Stimulated activated naive B cell treated with anti-CD40 and anti-IgM and Interleukin-4, amounts not matched to agents 10 μg/mL and 1 μg/mL and 100 μg/mL, for 72 hours (primary cell): ENCODE results near the gene BOK.

Source experiments
- ATAC-seq, 2 donors: fragments of 150-1000 bp; cut with Tn5 transposase; replicated peaks; 2 replicates each; pipeline ENCODE4 v1.10.0; 2021; ENCODE audit warnings: moderate library complexity in 1 of 2
- DNase-seq: peaks from one replicate; pipeline ENCODE4 v3.0.0; 2021
- H3K27ac Mint-ChIP-seq: one replicate; pipeline ENCODE4 v1.8.0; 2022; ENCODE audit warnings: mild to moderate bottlenecking, mixed read lengths
- H3K27me3 Mint-ChIP-seq, 2 donors: one replicate each; pipeline ENCODE4 v1.8.0; 2022; ENCODE audit warnings: mixed read lengths in 2 of 2
- H3K36me3 Mint-ChIP-seq, 2 donors: one replicate each; pipeline ENCODE4 v1.8.0; 2022; ENCODE audit warnings: mixed read lengths in 2 of 2, mild to moderate bottlenecking in 1 of 2
- H3K4me1 Mint-ChIP-seq, 2 donors: one replicate each; pipeline ENCODE4 v1.8.0; 2022; ENCODE audit warnings: mixed read lengths in 2 of 2, mild to moderate bottlenecking in 1 of 2
- H3K4me3 Mint-ChIP-seq, 2 donors: one replicate each; pipeline ENCODE4 v1.8.0; 2022; ENCODE audit warnings: mild to moderate bottlenecking in 2 of 2, mixed read lengths in 2 of 2, moderate library complexity in 1 of 2
- H3K9me3 Mint-ChIP-seq, 2 donors: one replicate each; pipeline ENCODE4 v1.8.0; 2022; ENCODE audit warnings: mixed read lengths in 2 of 2, mild to moderate bottlenecking in 1 of 2

Gene BOK

GRCh38 chr2:241603686-241604085 lies 45.1 kb downstream of the BOK start:
- no peaks in the 10 kb centered on the region for H3K27me3 Mint-ChIP-seq

GRCh38 chr2:241606186-241606585 lies 47.6 kb downstream of the BOK start:
- no peaks in the 10 kb centered on the region for H3K27me3 Mint-ChIP-seq
- ATAC-seq: no peak

More at GRCh38 chr2:241603686-241604085, 45.1 kb downstream of the BOK start:
- H3K4me3 Mint-ChIP-seq: no peak overlapping the region
- peaks cover 41 to 51% of the 10 kb centered on the region in 2 donors for H3K36me3 Mint-ChIP-seq
- no peaks in the 10 kb centered on the region for H3K9me3 Mint-ChIP-seq
- H3K27ac Mint-ChIP-seq: no peak overlapping the region
- ATAC-seq: no peak
- H3K4me1 Mint-ChIP-seq: peaks cover 3 to 5% of the 10 kb centered on the region in 2 donors
- DNase-seq: no peak

GRCh38 chr2:241607162-241607885 lies 48.8 kb downstream of the BOK start:
- Mint-ChIP-seq H3K27ac (no peak overlapping the region), H3K27me3 (no peaks in the 10 kb centered on the region), H3K4me1 (peaks cover 12 to 21% of the 10 kb centered on the region in 2 donors), H3K36me3 (peaks cover 21 to 34% of the 10 kb centered on the region in 2 donors), H3K9me3 (no peaks in the 10 kb centered on the region), H3K4me3 (no peak overlapping the region)
- no peak for DNase-seq
- no peak for ATAC-seq

More at GRCh38 chr2:241606186-241606585, 47.6 kb downstream of the BOK start:
- Mint-ChIP-seq H3K4me1 (peaks cover 12 to 21% of the 10 kb centered on the region in 2 donors), H3K4me3 (no peak overlapping the region), H3K27ac (peak overlapping the region; percentile 47), H3K9me3 (no peaks in the 10 kb centered on the region), H3K36me3 (peaks cover 29 to 37% of the 10 kb centered on the region in 2 donors)
- no peak for DNase-seq

- ATAC-seq (no peak), DNase-seq (no peak)
- Mint-ChIP-seq H3K27me3 (no peaks in the 10 kb centered on the region), H3K9me3 (no peaks in the 10 kb centered on the region), H3K27ac (peak overlapping the region; percentile 88), H3K4me1 (peaks cover 12 to 21% of the 10 kb centered on the region in 2 donors), H3K4me3 (peak overlapping the region; percentile 58 to 71), H3K36me3 (peaks cover 16 to 36% of the 10 kb centered on the region in 2 donors)
These were observed 50.3 kb downstream of the BOK start for GRCh38 chr2:241608881-241609280.

GRCh38 chr2:241609859-241610793 lies 51.6 kb downstream of the BOK start:
- ATAC-seq (peak; percentile 99), DNase-seq (peak; percentile 86)
- peaks cover 16 to 36% of the 10 kb centered on the region in 2 donors for H3K36me3 Mint-ChIP-seq
- peak overlapping the region; percentile 79 to 87 for H3K4me3 Mint-ChIP-seq
- peaks cover 12 to 21% of the 10 kb centered on the region in 2 donors for H3K4me1 Mint-ChIP-seq
- H3K27me3 Mint-ChIP-seq: no peaks in the 10 kb centered on the region
- H3K27ac Mint-ChIP-seq: peak overlapping the region; percentile 94
- H3K9me3 Mint-ChIP-seq: no peaks in the 10 kb centered on the region

GRCh38 chr2:241611062-241611461 lies 52.5 kb downstream of the BOK start:
- no peak overlapping the region for H3K27ac Mint-ChIP-seq
- no peaks in the 10 kb centered on the region for H3K27me3 Mint-ChIP-seq
- no peak for DNase-seq
- H3K9me3 Mint-ChIP-seq: no peaks in the 10 kb centered on the region
- peak overlapping the region in 1 of 2 donors; percentile 79 for H3K4me3 Mint-ChIP-seq
- peaks cover 14 to 23% of the 10 kb centered on the region in 2 donors for H3K4me1 Mint-ChIP-seq
- no peak for ATAC-seq
- H3K36me3 Mint-ChIP-seq: peaks cover 18 to 41% of the 10 kb centered on the region in 2 donors

- Mint-ChIP-seq H3K4me3 (no peak overlapping the region), H3K27me3 (no peaks in the 10 kb centered on the region), H3K27ac (no peak overlapping the region), H3K4me1 (peaks cover 17 to 36% of the 10 kb centered on the region in 2 donors), H3K9me3 (no peaks in the 10 kb centered on the region), H3K36me3 (peaks cover 12 to 38% of the 10 kb centered on the region in 2 donors)
- DNase-seq (no peak), ATAC-seq (no peak)
These were observed 53.8 kb downstream of the BOK start for GRCh38 chr2:241612156-241613016.

GRCh38 chr2:241613017-241613780 lies 54.7 kb downstream of the BOK start:
- peaks cover 24 to 44% of the 10 kb centered on the region in 2 donors for H3K4me1 Mint-ChIP-seq
- DNase-seq (no peak), ATAC-seq (no peak)
- no peak overlapping the region for H3K4me3 Mint-ChIP-seq
- no peaks in the 10 kb centered on the region for H3K27me3 Mint-ChIP-seq
- peaks cover 8 to 38% of the 10 kb centered on the region in 2 donors for H3K36me3 Mint-ChIP-seq
- no peaks in the 10 kb centered on the region for H3K9me3 Mint-ChIP-seq
- no peak overlapping the region for H3K27ac Mint-ChIP-seq

- H3K9me3 Mint-ChIP-seq: peaks cover 3 to 7% of the 10 kb centered on the region in 2 donors
- no peaks in the 10 kb centered on the region for H3K27me3 Mint-ChIP-seq
- no peak overlapping the region for H3K27ac Mint-ChIP-seq
- H3K4me1 Mint-ChIP-seq: peaks cover 24 to 36% of the 10 kb centered on the region in 2 donors
- peaks cover 17 to 45% of the 10 kb centered on the region in 2 donors for H3K36me3 Mint-ChIP-seq
- H3K4me3 Mint-ChIP-seq: no peak overlapping the region
- ATAC-seq: no peak
- no peak for DNase-seq
These were observed 56.5 kb downstream of the BOK start for GRCh38 chr2:241615041-241615440.

GRCh38 chr2:241615522-241616052 lies 57.0 kb downstream of the BOK start:
- no peak for ATAC-seq

GRCh38 chr2:241616168-241617125 lies 57.9 kb downstream of the BOK start:
- Mint-ChIP-seq H3K27me3 (no peaks in the 10 kb centered on the region), H3K27ac (peak overlapping the region; percentile 79), H3K4me1 (peaks cover 27 to 33% of the 10 kb centered on the region in 2 donors), H3K36me3 (peaks cover 26 to 57% of the 10 kb centered on the region in 2 donors), H3K9me3 (peaks cover 10 to 17% of the 10 kb centered on the region in 2 donors), H3K4me3 (peak overlapping the region in 1 of 2 donors; percentile 62)
- no peak for DNase-seq
- ATAC-seq: no peak

More at GRCh38 chr2:241615522-241616052, 57.0 kb downstream of the BOK start:
- DNase-seq: no peak
- Mint-ChIP-seq H3K36me3 (peaks cover 20 to 50% of the 10 kb centered on the region in 2 donors), H3K9me3 (peaks cover 6 to 13% of the 10 kb centered on the region in 2 donors), H3K27me3 (no peaks in the 10 kb centered on the region), H3K4me1 (peaks cover 26 to 34% of the 10 kb centered on the region in 2 donors), H3K27ac (peak overlapping the region; percentile 79), H3K4me3 (peak overlapping the region in 1 of 2 donors; percentile 62)
